Measurements from ENCODE around the gene CD200R1. TPM values are rescaled to one million over a fixed set of nuclear protein-coding genes. Genes with fewer than 3 reads are reported as not detected.

Gene CD200R1
- total RNA-seq, 1 experiment from 2014 or later, result 0.05 TPM

GRCh38 chr3:112990672-112991602 is 16.0 kb upstream of the CD200R1 start, which contains the start of gene GTPBP8:
Gene GTPBP8, plus strand, starts transcription at chr3:112990984. Its CDS starts 16 bp downstream, at chr3:112991000.
- CTCF ChIA-PET, result no interaction called here
- ATAC-seq (peak; percentile 99), DNase-seq (ENCODE audit: low read depth, low spot score) (peak; percentile 75)
- BruUV-seq (replicated peaks), result no TSS peak
- H3K4me1 ChIP-seq (ENCODE audit: control insufficient read depth, insufficient read depth, low read length), result peaks cover 18% of the 10 kb centered on the region
- no peaks in the 10 kb centered on the region; the same call in 1 of the 2 replicates for H3K36me3 ChIP-seq (ENCODE audit: control insufficient read depth, insufficient read depth, low read length)
- TF ChIP-seq SIN3A (IDR thresholded peaks at IDR 0.05; ENCODE audit: borderline replicate concordance, insufficient read depth, low read depth, low read length), result peak; percentile 40; the same call in 1 of the 2 replicates
- TF ChIP-seq CTCF (IDR thresholded peaks at IDR 0.05), result no peak
- peak; percentile 93 for TF ChIP-seq POLR2AphosphoS5 (IDR thresholded peaks at IDR 0.05; ENCODE audit: low read depth, low read length)
- peak; percentile 89 for TF ChIP-seq TCF7L2 (IDR thresholded peaks at IDR 0.05; ENCODE audit: low read depth, low read length)
- peak within 1 kb of the TSS; percentile 81 to 88 for H3K4me3 ChIP-seq (ENCODE audit: low read depth in 2 of 2, low read length in 2 of 2)
- H3K9me3 ChIP-seq (ENCODE audit: control insufficient read depth, insufficient read depth, low read depth, low read length), result no peaks in the 10 kb centered on the region
- in situ Hi-C loops (cut with HindIII; ENCODE audit: low pct_unique_long_range_greater_than_20kb, low sequenced_read_pairs) (loop anchor here (25.0 kb wide), 1 partner anchor 354 kb away; the partner anchor contains the start of gene CCDC80), intact Hi-C loops (cut with micrococcal nuclease; ENCODE audit: unreplicated experiment) (no loop called here)
- POLR2A ChIA-PET, result no interaction called here
- H3K27ac ChIP-seq (ENCODE audit: low read length), result peak within 1 kb of the TSS; percentile 94
- peaks cover 7% of the 10 kb centered on the region for H3K27me3 ChIP-seq (ENCODE audit: control insufficient read depth, insufficient read depth, low read length)

- no peaks in the 10 kb centered on the region; the same call in 1 of the 2 replicates for H3K36me3 ChIP-seq (ENCODE audit: control insufficient read depth, insufficient read depth, low read length)
- H3K27me3 ChIP-seq (ENCODE audit: control insufficient read depth, insufficient read depth, low read length), result peaks cover 10% of the 10 kb centered on the region
- in situ Hi-C loops (cut with HindIII; ENCODE audit: low pct_unique_long_range_greater_than_20kb, low sequenced_read_pairs) (loop anchor here (25.0 kb wide), 1 partner anchor 351 kb away; the partner anchor contains the start of gene CCDC80), intact Hi-C loops (cut with micrococcal nuclease; ENCODE audit: unreplicated experiment) (no loop called here)
- DNase-seq (ENCODE audit: low read depth, low spot score) (no peak), ATAC-seq (no peak)
- no peak for TF ChIP-seq TCF7L2 (IDR thresholded peaks at IDR 0.05; ENCODE audit: low read depth, low read length)
- CTCF ChIA-PET, result no interaction called here
- peaks cover 18% of the 10 kb centered on the region for H3K4me1 ChIP-seq (ENCODE audit: control insufficient read depth, insufficient read depth, low read length)
- H3K27ac ChIP-seq (ENCODE audit: low read length), result no peak overlapping the region
- BruUV-seq (replicated peaks), result no TSS peak
- H3K9me3 ChIP-seq (ENCODE audit: control insufficient read depth, insufficient read depth, low read depth, low read length), result no peaks in the 10 kb centered on the region
- H3K4me3 ChIP-seq (ENCODE audit: low read depth in 2 of 2, low read length in 2 of 2), result no peak overlapping the region
- POLR2A ChIA-PET, result no interaction called here
Measured at GRCh38 chr3:112987710-112988334, 12.9 kb upstream of the CD200R1 start.

- H3K27me3 ChIP-seq (ENCODE audit: control insufficient read depth, insufficient read depth, low read length), result peaks cover 19% of the 10 kb centered on the region
- no peaks in the 10 kb centered on the region for H3K36me3 ChIP-seq (ENCODE audit: control insufficient read depth, insufficient read depth, low read length)
- TF ChIP-seq TCF7L2 (IDR thresholded peaks at IDR 0.05; ENCODE audit: low read depth, low read length) (no peak), POLR2AphosphoS5 (IDR thresholded peaks at IDR 0.05; ENCODE audit: low read depth, low read length) (no peak), SIN3A (IDR thresholded peaks at IDR 0.05; ENCODE audit: borderline replicate concordance, insufficient read depth, low read depth, low read length) (no peak), CTCF (IDR thresholded peaks at IDR 0.05) (no peak), REST (IDR thresholded peaks at IDR 0.05; ENCODE audit: insufficient read depth in 1 of 2, low read depth in 2 of 2, low read length in 1 of 2) (no peak)
- in situ Hi-C loops (cut with HindIII; ENCODE audit: low pct_unique_long_range_greater_than_20kb, low sequenced_read_pairs) (loop anchor here (25.0 kb wide), 1 partner anchor 347 kb away; the partner anchor contains the start of gene CCDC80), intact Hi-C loops (cut with micrococcal nuclease; ENCODE audit: unreplicated experiment) (loop anchor here (5.0 kb wide), 1 partner anchor 402 kb away; no protein-coding TSS in a partner anchor)
- H3K27ac ChIP-seq (ENCODE audit: low read length), result no peak overlapping the region
- DNase-seq (ENCODE audit: low read depth, low spot score) (no peak), ATAC-seq (no peak)
- no peak overlapping the region for H3K4me3 ChIP-seq (ENCODE audit: low read depth in 2 of 2, low read length in 2 of 2)
- H3K4me1 ChIP-seq (ENCODE audit: control insufficient read depth, insufficient read depth, low read length), result no peaks in the 10 kb centered on the region
- no TSS peak for BruUV-seq (replicated peaks)
- no peaks in the 10 kb centered on the region for H3K9me3 ChIP-seq (ENCODE audit: control insufficient read depth, insufficient read depth, low read depth, low read length)
- POLR2A ChIA-PET, result no interaction called here
- CTCF ChIA-PET, result no interaction called here
Measured at GRCh38 chr3:112984485-112984884, 9.6 kb upstream of the CD200R1 start.
